ENCODE data around the gene PLXNC1. TPM values are rescaled to one million over a fixed set of nuclear protein-coding genes. Genes with fewer than 3 reads are reported as not detected.

Gene PLXNC1
- polyA plus RNA-seq, 1 donor, result 7.5 TPM

GRCh38 chr12:94264736-94265485, 116.5 kb downstream of the PLXNC1 start:
- DNase-seq, result no peak

GRCh38 chr12:94265539-94265938, 117.2 kb downstream of the PLXNC1 start:
- no peak for DNase-seq

- no peak for DNase-seq
Observed at GRCh38 chr12:94265966-94266745, 117.8 kb downstream of the PLXNC1 start.

GRCh38 chr12:94266796-94267536, 118.6 kb downstream of the PLXNC1 start:
- DNase-seq, result no peak

GRCh38 chr12:94267537-94267872, 119.1 kb downstream of the PLXNC1 start:
- DNase-seq, result no peak

GRCh38 chr12:94267921-94268471, 119.6 kb downstream of the PLXNC1 start:
- DNase-seq, result no peak

- DNase-seq, result no peak
Observed at GRCh38 chr12:94269316-94269999, 121.1 kb downstream of the PLXNC1 start.

- no peak for DNase-seq
Observed at GRCh38 chr12:94271351-94271750, 123.0 kb downstream of the PLXNC1 start.

GRCh38 chr12:94272280-94272679, 123.9 kb downstream of the PLXNC1 start:
- no peak for DNase-seq

GRCh38 chr12:94273272-94273671, 124.9 kb downstream of the PLXNC1 start:
- no peak for DNase-seq

- no peak for DNase-seq
Observed at GRCh38 chr12:94276725-94277124, 128.3 kb downstream of the PLXNC1 start.

- DNase-seq, result no peak
Observed at GRCh38 chr12:94277426-94278000, 129.1 kb downstream of the PLXNC1 start.

- no peak for DNase-seq
Observed at GRCh38 chr12:94280063-94280462, 131.7 kb downstream of the PLXNC1 start.

- DNase-seq, result no peak
Observed at GRCh38 chr12:94282675-94283074, 134.3 kb downstream of the PLXNC1 start.

- no peak for DNase-seq
Observed at GRCh38 chr12:94284046-94284445, 135.7 kb downstream of the PLXNC1 start.

- no peak for DNase-seq
Observed at GRCh38 chr12:94284859-94285258, 136.5 kb downstream of the PLXNC1 start.

- DNase-seq, result no peak
Observed at GRCh38 chr12:94285943-94286582, 137.7 kb downstream of the PLXNC1 start.

- no peak for DNase-seq
Observed at GRCh38 chr12:94286583-94287244, 138.3 kb downstream of the PLXNC1 start.

GRCh38 chr12:94287245-94287628, 138.9 kb downstream of the PLXNC1 start:
- DNase-seq, result no peak

GRCh38 chr12:94289461-94290312, 141.3 kb downstream of the PLXNC1 start:
- no peak for DNase-seq
